HepG2 (cell line): ENCODE results near the gene TF. TPM values are rescaled to one million over a fixed set of nuclear protein-coding genes. Genes with fewer than 3 reads are reported as not detected.

Source experiments
- ADNP ChIP-seq: sonication (generic); formaldehyde crosslinking; IDR thresholded peaks from 2 replicates; pipeline ENCODE4 v1.4.0; 2020; ENCODE audit warnings: missing genetic modification reagents
- AFF4 ChIP-seq: sonication (generic); formaldehyde crosslinking; IDR thresholded peaks from 2 replicates; pipeline ENCODE4 v1.4.0; 2020; ENCODE audit warnings: missing genetic modification reagents
- CBX2 ChIP-seq, 2 experiments: fragments of 200-600 bp in 1 of 2; sonication (generic); formaldehyde crosslinking in 1 of 2; IDR thresholded peaks; 2 replicates each; pipeline versions ENCODE4 v1.7.0 to v1.8.1; 2018 to 2022; ENCODE audit warnings: low read depth in 2 of 2, low read length in 1 of 2, mild to moderate bottlenecking in 1 of 2, missing genetic modification reagents in 1 of 2
- GATAD2A ChIP-seq: IDR thresholded peaks from 2 replicates; pipeline ENCODE4 v1.6.1; 2016
- HNF4G ChIP-seq, 2 experiments: sonication (generic) in 1 of 2; formaldehyde crosslinking in 1 of 2; IDR thresholded peaks; 2 replicates each; pipeline versions ENCODE4 v1.4.0 to v1.6.1; 2011 to 2020; ENCODE audit warnings: borderline replicate concordance in 2 of 2, low read depth in 2 of 2, mild to moderate bottlenecking in 2 of 2, low read length in 1 of 2, missing genetic modification reagents in 1 of 2, moderate library complexity in 1 of 2
- KDM1A ChIP-seq: IDR thresholded peaks from 2 replicates; pipeline ENCODE4 v1.6.1; 2016; ENCODE audit warnings: missing compliant biosample characterization
- MAFK ChIP-seq, 2 experiments: IDR thresholded peaks in 1 of 2; conservative IDR thresholded peaks in 1 of 2; 2 replicates each; pipeline ENCODE4 v1.6.1; 2011; ENCODE audit warnings: improper control_type of control experiment in 2 of 2, low read length in 2 of 2
- PRDM15 ChIP-seq: sonication (generic); formaldehyde crosslinking; IDR thresholded peaks from 2 replicates; pipeline ENCODE4 v1.4.0; 2020; ENCODE audit warnings: missing genetic modification reagents
- RARA ChIP-seq: IDR thresholded peaks from 2 replicates; pipeline ENCODE4 v1.6.1; 2016; ENCODE audit warnings: missing genetic modification reagents, missing compliant biosample characterization
- TFE3 ChIP-seq: IDR thresholded peaks from 2 replicates; pipeline ENCODE4 v1.6.1; 2016
- ZBED4 ChIP-seq: sonication (generic); formaldehyde crosslinking; IDR thresholded peaks from 2 replicates; pipeline ENCODE4 v1.4.0; 2020; ENCODE audit warnings: missing genetic modification reagents, borderline replicate concordance
- ZNF138 ChIP-seq: sonication (generic); formaldehyde crosslinking; IDR thresholded peaks from 2 replicates; pipeline ENCODE4 v1.5.0; 2020; ENCODE audit warnings: mild to moderate bottlenecking, low read depth, missing genetic modification reagents
- ZNF580 ChIP-seq: IDR thresholded peaks from 2 replicates; pipeline ENCODE4 v1.6.1; 2016; ENCODE audit warnings: low read depth, borderline replicate concordance
- ZSCAN12 ChIP-seq: sonication (generic); formaldehyde crosslinking; IDR thresholded peaks from 2 replicates; pipeline ENCODE4 v1.9.0; 2021; ENCODE audit warnings: mild to moderate bottlenecking, missing genetic modification reagents
- polyA plus RNA-seq, 8 experiments: library from polyadenylated mRNA; depleted of rRNA in 3 of 8; stranded (reverse) in 7 of 8; unstranded in 1 of 8; fragments of >200 nt; fragmentation: Illumina TruSeq in 4 of 8; extraction: Trizol in 4 of 8; gene quantifications; 2 replicates each; pipeline versions ENCODE4 v1.2.1 to v1.2.3, GENCODE V29; 2011 to 2016; ENCODE audit warnings: low read depth in 4 of 8, missing spikeins in 1 of 8, mixed read lengths in 1 of 8; ENCODE audit not compliant: insufficient read depth in 1 of 8
- total RNA-seq, 5 experiments: library from RNA; depleted of rRNA; stranded (reverse); fragments of >200 nt; fragmentation: Illumina TruSeq; extraction: Trizol; gene quantifications; 2 replicates each; pipeline ENCODE4 v1.2.3, GENCODE V29; 2016; ENCODE audit warnings: low read depth in 1 of 5

The TF gene
- total and polyA plus RNA-seq, 2 of the 13 experiments (the other 11 are each of a cell fraction or from before 2014, with no cell fraction given): 10,074 to 11,821 TPM

GRCh38 chr3:133745981-133746711 lies at the start of gene TF (continued):
- TF ChIP-seq AFF4 (CRISPR knock-in tag) (peak; percentile 96), TFE3 (CRISPR knock-in tag) (peak; percentile 82), CBX2 (IDR thresholded peaks at IDR 0.05; ENCODE audit: low read depth, low read length) (no peak), CBX2 (CRISPR knock-in tag; IDR thresholded peaks at IDR 0.05; ENCODE audit: low read depth) (peak; percentile 90; the same call in 1 of the 2 replicates), ZBED4 (CRISPR knock-in tag) (no peak; the same call in 1 of the 2 replicates), PRDM15 (CRISPR knock-in tag) (peak; percentile 69; the same call in 1 of the 2 replicates), KDM1A (CRISPR knock-in tag) (peak; percentile 59; the same call in 1 of the 2 replicates), RARA (CRISPR knock-in tag) (peak; percentile 99), GATAD2A (peak; percentile 97), ZSCAN12 (no peak), ZNF580 (CRISPR knock-in tag) (peak; percentile 88), ADNP (CRISPR knock-in tag) (no peak), MAFK (conservative IDR thresholded peaks at IDR 0.05 in 1 of 2, IDR thresholded peaks at IDR 0.05 in 1 of 2; ENCODE audit: low read length in 2 of 2) (no peak), HNF4G (IDR thresholded peaks at IDR 0.05; ENCODE audit: borderline replicate concordance, low read depth, low read length) (peak; percentile 93), HNF4G (CRISPR knock-in tag; IDR thresholded peaks at IDR 0.05; ENCODE audit: borderline replicate concordance, low read depth) (peak; percentile 92), ZNF138 (CRISPR knock-in tag) (peak; percentile 94)
